SK-N-SH treated with all-trans-retinoic acid at 6 μM for 48 hours (cell line): ENCODE measurements around the gene GLDC.

ENCODE experiments used
- CREB5 ChIP-seq: fragments of 250-450 bp; sonication (Bioruptor Pico); IDR thresholded peaks from 2 replicates; pipeline ENCODE4 v1.5.1; 2020; ENCODE audit warnings: low read depth, mild to moderate bottlenecking, moderate library complexity
- PATZ1 ChIP-seq: fragments of 250-450 bp; sonication (Bioruptor Pico); IDR thresholded peaks from 2 replicates; pipeline ENCODE4 v1.8.0; 2020; ENCODE audit warnings: mild to moderate bottlenecking, moderate library complexity, borderline replicate concordance
- POU6F1 ChIP-seq: fragments of 250-450 bp; sonication (Bioruptor Pico); IDR thresholded peaks from 2 replicates; pipeline ENCODE4 v1.8.0; 2021; ENCODE audit warnings: low read depth, mild to moderate bottlenecking, moderate library complexity, borderline replicate concordance
- ZFP30 ChIP-seq: fragments of 450-650 bp; formaldehyde crosslinking; IDR thresholded peaks from 2 replicates; pipeline ENCODE4 v1.5.0; 2022; ENCODE audit warnings: mild to moderate bottlenecking, moderate library complexity

GRCh38 chr9:6551136-6551535 lies 94.4 kb downstream of the GLDC start:
- TF ChIP-seq PATZ1 (CRISPR knock-in tag) (no peak), POU6F1 (no peak), ZFP30 (CRISPR knock-in tag) (no peak), CREB5 (CRISPR knock-in tag) (no peak)
